ENCODE measurements around the gene ZNF165. TPM values are rescaled to one million over a fixed set of nuclear protein-coding genes. Genes with fewer than 3 reads are reported as not detected.
"Not testable (repeated sequence)": the region's sequence is repeated elsewhere in the genome, so short reads cannot be mapped to it uniquely, and the experiment has no call there.

Gene ZNF165
- total RNA-seq, 2 experiments from 2014 or later: 2.6 to 3.1 TPM

DNA sequence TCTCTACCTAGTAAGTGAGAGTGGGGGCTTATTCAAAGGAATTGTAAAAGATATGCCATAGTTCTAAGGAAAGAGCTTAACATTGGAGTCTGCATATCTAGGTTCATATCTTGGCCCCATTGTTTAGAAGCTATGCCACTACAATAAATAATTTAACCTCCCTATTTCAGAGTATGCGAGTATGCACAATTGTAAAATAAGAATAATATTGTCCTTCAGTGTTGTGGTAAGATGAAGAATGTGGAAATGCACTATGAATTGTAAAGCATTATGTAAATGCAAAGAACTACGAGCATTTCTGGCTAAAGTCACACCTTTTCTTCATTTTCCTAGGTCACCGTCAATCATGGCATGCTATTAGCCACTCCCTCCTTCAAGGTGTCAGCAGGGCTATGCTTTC, 16.1 kb upstream of the ZNF165 start:
- intact Hi-C loops (cut with micrococcal nuclease; ENCODE audit: unreplicated experiment): no loop called here
- TF ChIP-seq EZH2phosphoT487 (IDR thresholded peaks at IDR 0.05; ENCODE audit: borderline replicate concordance, low read depth, low read length): no peak
- TF ChIP-seq, protein P1, sequence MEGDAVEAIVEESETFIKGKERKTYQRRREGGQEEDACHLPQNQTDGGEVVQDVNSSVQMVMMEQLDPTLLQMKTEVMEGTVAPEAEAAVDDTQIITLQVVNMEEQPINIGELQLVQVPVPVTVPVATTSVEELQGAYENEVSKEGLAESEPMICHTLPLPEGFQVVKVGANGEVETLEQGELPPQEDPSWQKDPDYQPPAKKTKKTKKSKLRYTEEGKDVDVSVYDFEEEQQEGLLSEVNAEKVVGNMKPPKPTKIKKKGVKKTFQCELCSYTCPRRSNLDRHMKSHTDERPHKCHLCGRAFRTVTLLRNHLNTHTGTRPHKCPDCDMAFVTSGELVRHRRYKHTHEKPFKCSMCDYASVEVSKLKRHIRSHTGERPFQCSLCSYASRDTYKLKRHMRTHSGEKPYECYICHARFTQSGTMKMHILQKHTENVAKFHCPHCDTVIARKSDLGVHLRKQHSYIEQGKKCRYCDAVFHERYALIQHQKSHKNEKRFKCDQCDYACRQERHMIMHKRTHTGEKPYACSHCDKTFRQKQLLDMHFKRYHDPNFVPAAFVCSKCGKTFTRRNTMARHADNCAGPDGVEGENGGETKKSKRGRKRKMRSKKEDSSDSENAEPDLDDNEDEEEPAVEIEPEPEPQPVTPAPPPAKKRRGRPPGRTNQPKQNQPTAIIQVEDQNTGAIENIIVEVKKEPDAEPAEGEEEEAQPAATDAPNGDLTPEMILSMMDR (conservative IDR thresholded peaks at IDR 0.05; ENCODE audit: low read length): no peak
- Histone ChIP-seq H3K36me3 (ENCODE audit: insufficient read depth, low read length) (no peaks in the 10 kb centered on the region), H3K79me2 (ENCODE audit: insufficient read depth, low read depth, low read length) (no peaks in the 10 kb centered on the region), H4K20me1 (ENCODE audit: insufficient read depth, low read length) (no peaks in the 10 kb centered on the region), H3K4me3 (ENCODE audit: low read depth, low read length, poor library complexity, severe bottlenecking) (no peak overlapping the region), H3K9me2 (ENCODE audit: insufficient read depth, low read length) (no peaks in the 10 kb centered on the region), H3K4me2 (ENCODE audit: low read length) (no peak overlapping the region), H3K27ac (ENCODE audit: low read depth, low read length, poor library complexity, severe bottlenecking) (no peak overlapping the region), H3K4me1 (ENCODE audit: insufficient read depth, low read length, poor library complexity, severe bottlenecking) (no peaks in the 10 kb centered on the region), H3K9me3 (ENCODE audit: low read length) (no peaks in the 10 kb centered on the region), H2AFZ (ENCODE audit: low read length) (no peak overlapping the region)
- CTCF ChIA-PET (ENCODE audit: unreplicated experiment): no interaction called here
- no TSS peak for BruUV-seq (replicated peaks)
- DNase-seq (ENCODE audit: low spot score): no peak
- POLR2A ChIA-PET: interaction anchor here (2.4 kb wide), 1 partner anchor 18 kb away, joined by 8 read pairs; no protein-coding TSS in a partner anchor

DNA sequence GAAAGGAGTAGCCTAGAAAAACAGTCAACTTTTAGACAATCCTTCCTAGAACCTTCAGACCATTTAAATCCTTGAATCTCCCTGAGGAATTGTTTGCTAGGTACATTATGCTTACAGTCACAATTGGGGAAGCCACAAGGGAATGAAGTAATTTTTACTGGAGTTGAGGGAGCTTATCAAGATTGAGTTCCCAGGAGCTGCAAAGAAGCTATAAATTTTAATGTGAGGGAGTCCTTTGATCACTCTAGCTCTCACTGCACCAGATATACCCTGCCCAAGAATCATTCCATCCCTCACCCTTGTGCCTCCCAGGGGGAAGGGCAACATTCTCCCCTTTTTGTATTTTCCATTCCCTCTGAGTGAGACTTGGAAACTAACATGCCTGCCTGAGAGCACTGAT, 12.3 kb upstream of the ZNF165 start:
- BruUV-seq (replicated peaks): no TSS peak
- POLR2A ChIA-PET: interaction anchor here (1.3 kb wide), 1 partner anchor 33 kb away, joined by 3 read pairs; no protein-coding TSS in a partner anchor
- H3K36me3 ChIP-seq (ENCODE audit: insufficient read depth, low read length): no peaks in the 10 kb centered on the region

DNA sequence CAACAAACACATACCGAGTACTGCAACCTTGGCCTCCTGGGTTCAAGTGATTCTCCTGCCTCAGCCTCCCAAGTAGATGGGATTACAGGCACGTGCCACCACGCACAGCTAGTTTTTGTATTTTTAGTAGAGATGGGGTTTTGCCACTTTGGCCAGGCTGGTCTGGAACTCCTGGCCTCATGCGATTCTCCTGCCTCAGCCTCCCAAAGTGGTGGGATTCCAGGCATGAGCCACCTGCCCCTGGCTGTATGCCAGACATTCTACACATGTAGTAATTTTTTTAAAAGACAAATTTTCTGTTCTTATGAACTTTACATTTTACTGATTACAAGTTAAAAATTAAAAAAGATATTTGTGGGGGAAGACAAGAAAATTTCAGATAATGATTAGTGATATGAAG, 9.4 kb upstream of the ZNF165 start:
- POLR2A ChIA-PET: interaction anchor here (0.7 kb wide), 1 partner anchor 9 kb away, joined by 3 read pairs; no protein-coding TSS in a partner anchor
- H3K4me2 ChIP-seq (ENCODE audit: low read length); H3K9me3 ChIP-seq (ENCODE audit: low read length); H3K27ac ChIP-seq (ENCODE audit: low read depth, low read length, poor library complexity, severe bottlenecking); intact Hi-C loops (cut with micrococcal nuclease; ENCODE audit: unreplicated experiment); BruUV-seq (replicated peaks); H3K4me1 ChIP-seq (ENCODE audit: insufficient read depth, low read length, poor library complexity, severe bottlenecking); H3K4me3 ChIP-seq (ENCODE audit: low read depth, low read length, poor library complexity, severe bottlenecking); H3K79me2 ChIP-seq (ENCODE audit: insufficient read depth, low read depth, low read length); H2AFZ ChIP-seq (ENCODE audit: low read length); H4K20me1 ChIP-seq (ENCODE audit: insufficient read depth, low read length); H3K9me2 ChIP-seq (ENCODE audit: insufficient read depth, low read length); DNase-seq (ENCODE audit: low spot score); CTCF ChIA-PET (ENCODE audit: unreplicated experiment); H3K36me3 ChIP-seq (ENCODE audit: insufficient read depth, low read length): not testable (repeated sequence)

More for the DNA sequence above, 12.3 kb upstream of the ZNF165 start:
- no peaks in the 10 kb centered on the region for H3K9me2 ChIP-seq (ENCODE audit: insufficient read depth, low read length)
- no peaks in the 10 kb centered on the region for H4K20me1 ChIP-seq (ENCODE audit: insufficient read depth, low read length)
- H3K4me1 ChIP-seq (ENCODE audit: insufficient read depth, low read length, poor library complexity, severe bottlenecking): no peaks in the 10 kb centered on the region
- no peak overlapping the region for H2AFZ ChIP-seq (ENCODE audit: low read length)
- H3K27ac ChIP-seq (ENCODE audit: low read depth, low read length, poor library complexity, severe bottlenecking): no peak overlapping the region
- no peak overlapping the region for H3K4me2 ChIP-seq (ENCODE audit: low read length)
- H3K79me2 ChIP-seq (ENCODE audit: insufficient read depth, low read depth, low read length): no peaks in the 10 kb centered on the region
- CTCF ChIA-PET (ENCODE audit: unreplicated experiment): no interaction called here
- DNase-seq (ENCODE audit: low spot score): no peak
- TF ChIP-seq, protein P1 (conservative IDR thresholded peaks at IDR 0.05; ENCODE audit: low read length): no peak
- no peak for TF ChIP-seq EZH2phosphoT487 (IDR thresholded peaks at IDR 0.05; ENCODE audit: borderline replicate concordance, low read depth, low read length)
- intact Hi-C loops (cut with micrococcal nuclease; ENCODE audit: unreplicated experiment): no loop called here
- no peaks in the 10 kb centered on the region for H3K9me3 ChIP-seq (ENCODE audit: low read length)
- H3K4me3 ChIP-seq (ENCODE audit: low read depth, low read length, poor library complexity, severe bottlenecking): no peak overlapping the region

Data from OCI-LY7 (cell line).